OCI-LY1 (cell line): ENCODE results near the gene CCDC187.
A peak's percentile ranks its signal among the peaks of the same experiment; 100 is the strongest.

Source experiments
- H2AFZ ChIP-seq: fragments of 200-600 bp; sonication (generic), shearing (Covaris generic); 2 replicates; pipeline ENCODE4 v1.6.0; 2014; ENCODE audit warnings: antibody characterized with exemption, mild to moderate bottlenecking, low read length
- H3F3A ChIP-seq: fragments of 200-600 bp; sonication (generic), shearing (Covaris generic); 2 replicates; pipeline ENCODE4 v1.6.0; 2014; ENCODE audit warnings: mild to moderate bottlenecking, antibody characterized with exemption, low read length, moderate library complexity; ENCODE audit not compliant: insufficient read depth
- H3K27ac ChIP-seq: fragments of 200-600 bp; sonication (generic); 2 replicates; pipeline ENCODE4 v1.5.1; 2014; ENCODE audit warnings: low read length, mixed run types, mild to moderate bottlenecking, low read depth; ENCODE audit not compliant: poor library complexity, severe bottlenecking
- H3K27me3 ChIP-seq: fragments of 200-600 bp; sonication (generic); 2 replicates; pipeline ENCODE4 v1.6.0; 2014; ENCODE audit warnings: antibody characterized with exemption, mild to moderate bottlenecking, low read length, moderate library complexity; ENCODE audit not compliant: insufficient read depth
- H3K36me3 ChIP-seq: fragments of 200-600 bp; sonication (generic); 2 replicates; pipeline ENCODE4 v1.6.1; 2014; ENCODE audit warnings: mild to moderate bottlenecking, antibody characterized with exemption, low read length, moderate library complexity, mixed read lengths; ENCODE audit not compliant: insufficient read depth
- H3K4me1 ChIP-seq: fragments of 200-600 bp; sonication (generic); 2 replicates; pipeline ENCODE4 v1.5.1; 2014; ENCODE audit warnings: mild to moderate bottlenecking, low read length, moderate library complexity; ENCODE audit not compliant: insufficient read depth, severe bottlenecking
- H3K4me2 ChIP-seq: fragments of 200-600 bp; sonication (generic), shearing (Covaris generic); 2 replicates; pipeline ENCODE4 v1.6.1; 2014; ENCODE audit warnings: low read length
- H3K4me3 ChIP-seq: fragments of 200-600 bp; sonication (generic); 2 replicates; pipeline ENCODE4 v1.5.1; 2014; ENCODE audit warnings: low read length, low read depth, mild to moderate bottlenecking, mixed read lengths; ENCODE audit not compliant: poor library complexity, severe bottlenecking
- H3K79me2 ChIP-seq: fragments of 200-600 bp; shearing (Covaris generic); 2 replicates; pipeline ENCODE4 v1.6.1; 2016; ENCODE audit warnings: mixed run types, low read length, mixed read lengths; ENCODE audit not compliant: insufficient read depth
- H3K9ac ChIP-seq: fragments of 200-600 bp; sonication (generic), shearing (Covaris generic); 2 replicates; pipeline ENCODE4 v1.6.1; 2014; ENCODE audit warnings: mild to moderate bottlenecking, low read length, mixed read lengths
- H3K9me2 ChIP-seq: fragments of 200-600 bp; sonication (generic), shearing (Covaris generic); 2 replicates; pipeline ENCODE4 v1.6.1; 2014; ENCODE audit warnings: low read depth, mild to moderate bottlenecking, low read length, mixed read lengths
- H3K9me3 ChIP-seq: fragments of 200-600 bp; shearing (Covaris generic); 2 replicates; pipeline ENCODE4 v1.6.1; 2014; ENCODE audit warnings: low read length, mixed read lengths
- H4K20me1 ChIP-seq: fragments of 200-600 bp; sonication (generic), shearing (Covaris generic); 2 replicates; pipeline ENCODE4 v1.6.0; 2016; ENCODE audit warnings: mild to moderate bottlenecking, low read length; ENCODE audit not compliant: insufficient read depth
- EZH2 ChIP-seq: fragments of 200-600 bp; sonication (generic), shearing (Covaris generic); IDR thresholded peaks from 2 replicates; pipeline ENCODE4 v1.8.0; 2017; ENCODE audit warnings: borderline replicate concordance, mixed run types, mild to moderate bottlenecking, antibody characterized with exemption, low read length, moderate library complexity, mixed read lengths
- TF ChIP-seq, protein P1 (sequence below): fragments of 200-600 bp; sonication (generic), shearing (Covaris generic); IDR thresholded peaks from 2 replicates; pipeline ENCODE4 v1.5.1; 2017; ENCODE audit warnings: mild to moderate bottlenecking, antibody characterized with exemption, low read length, moderate library complexity, mixed read lengths

Gene CCDC187

GRCh38 chr9:136225748-136226679 lies 77.9 kb downstream of the CCDC187 start:
- H3K4me3 ChIP-seq: peak overlapping the region; percentile 58
- no peaks in the 10 kb centered on the region for H4K20me1 ChIP-seq
- no peak overlapping the region for H2AFZ ChIP-seq
- H3K4me2 ChIP-seq: peak overlapping the region; percentile 76
- peak overlapping the region; percentile 99 for H3K27ac ChIP-seq
- H3K27me3 ChIP-seq: no peaks in the 10 kb centered on the region
- peak overlapping the region; percentile 78 for H3K9ac ChIP-seq
- H3K36me3 ChIP-seq: peaks cover 46% of the 10 kb centered on the region
- H3K9me2 ChIP-seq: no peaks in the 10 kb centered on the region
- peaks cover 79% of the 10 kb centered on the region for H3K4me1 ChIP-seq
- peaks cover 7% of the 10 kb centered on the region; the same call in 1 of the 2 replicates for H3F3A ChIP-seq
- TF ChIP-seq EZH2: no peak
- TF ChIP-seq, protein P1, sequence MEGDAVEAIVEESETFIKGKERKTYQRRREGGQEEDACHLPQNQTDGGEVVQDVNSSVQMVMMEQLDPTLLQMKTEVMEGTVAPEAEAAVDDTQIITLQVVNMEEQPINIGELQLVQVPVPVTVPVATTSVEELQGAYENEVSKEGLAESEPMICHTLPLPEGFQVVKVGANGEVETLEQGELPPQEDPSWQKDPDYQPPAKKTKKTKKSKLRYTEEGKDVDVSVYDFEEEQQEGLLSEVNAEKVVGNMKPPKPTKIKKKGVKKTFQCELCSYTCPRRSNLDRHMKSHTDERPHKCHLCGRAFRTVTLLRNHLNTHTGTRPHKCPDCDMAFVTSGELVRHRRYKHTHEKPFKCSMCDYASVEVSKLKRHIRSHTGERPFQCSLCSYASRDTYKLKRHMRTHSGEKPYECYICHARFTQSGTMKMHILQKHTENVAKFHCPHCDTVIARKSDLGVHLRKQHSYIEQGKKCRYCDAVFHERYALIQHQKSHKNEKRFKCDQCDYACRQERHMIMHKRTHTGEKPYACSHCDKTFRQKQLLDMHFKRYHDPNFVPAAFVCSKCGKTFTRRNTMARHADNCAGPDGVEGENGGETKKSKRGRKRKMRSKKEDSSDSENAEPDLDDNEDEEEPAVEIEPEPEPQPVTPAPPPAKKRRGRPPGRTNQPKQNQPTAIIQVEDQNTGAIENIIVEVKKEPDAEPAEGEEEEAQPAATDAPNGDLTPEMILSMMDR: peak; percentile 98
- peaks cover 3% of the 10 kb centered on the region; the same call in 1 of the 2 replicates for H3K79me2 ChIP-seq
- H3K9me3 ChIP-seq: no peaks in the 10 kb centered on the region

- H3K9ac ChIP-seq: peak overlapping the region; percentile 78
- H4K20me1 ChIP-seq: no peaks in the 10 kb centered on the region
- peaks cover 7% of the 10 kb centered on the region; the same call in 1 of the 2 replicates for H3F3A ChIP-seq
- peaks cover 45% of the 10 kb centered on the region; the same call in 1 of the 2 replicates for H3K36me3 ChIP-seq
- peak overlapping the region; percentile 76 for H3K4me2 ChIP-seq
- no peaks in the 10 kb centered on the region for H3K27me3 ChIP-seq
- H3K4me1 ChIP-seq: peaks cover 85% of the 10 kb centered on the region
- no peak overlapping the region for H2AFZ ChIP-seq
- no peaks in the 10 kb centered on the region for H3K9me3 ChIP-seq
- H3K9me2 ChIP-seq: no peaks in the 10 kb centered on the region
- H3K27ac ChIP-seq: peak overlapping the region; percentile 99
- TF ChIP-seq EZH2: no peak
- TF ChIP-seq, protein P1: no peak
- peaks cover under 1% of the 10 kb centered on the region; the same call in 1 of the 2 replicates for H3K79me2 ChIP-seq
- H3K4me3 ChIP-seq: peak overlapping the region; percentile 58
Measured at GRCh38 chr9:136225366-136225747, 78.5 kb downstream of the CCDC187 start.

DNA sequence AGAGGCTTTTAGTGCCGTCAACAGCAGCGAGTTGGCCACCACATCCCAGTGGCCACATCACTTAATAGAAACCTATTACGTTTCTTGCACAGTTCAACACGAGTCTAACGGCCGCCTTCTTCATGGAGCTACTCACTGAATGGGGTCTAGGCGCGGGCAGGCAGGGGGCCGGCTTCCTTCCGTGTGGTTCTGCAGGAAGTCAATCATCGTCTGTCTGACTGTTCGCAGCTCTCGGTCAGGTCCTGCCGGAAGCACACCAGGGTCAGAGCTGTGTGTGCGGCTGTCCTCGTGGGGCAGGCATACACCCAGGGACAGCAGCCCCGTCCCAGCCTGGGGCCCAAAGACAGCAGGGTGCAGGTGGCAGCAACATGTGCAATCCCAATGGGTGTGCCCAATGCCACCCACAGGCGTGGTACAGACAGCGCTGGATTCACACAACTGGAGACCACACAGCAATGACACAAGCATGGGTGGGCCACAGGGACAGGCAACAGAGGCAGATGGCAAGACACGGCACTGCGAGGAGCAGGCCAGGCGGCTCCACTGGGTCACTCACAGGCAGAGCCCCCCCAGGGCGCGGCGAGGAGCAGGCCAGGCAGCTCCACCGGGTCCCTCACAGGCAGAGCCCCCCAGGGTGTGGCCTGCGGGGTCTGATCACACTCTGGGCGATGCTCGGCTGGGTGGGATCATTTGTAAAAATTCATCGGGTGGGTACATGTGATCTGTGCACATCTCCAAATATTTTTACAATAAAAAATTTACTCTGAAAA lies 79.8 kb downstream of the CCDC187 start:
- Histone ChIP-seq H3K9me3 (no peaks in the 10 kb centered on the region), H3K27me3 (no peaks in the 10 kb centered on the region), H3F3A (peaks cover 7% of the 10 kb centered on the region; the same call in 1 of the 2 replicates), H3K4me1 (peaks cover 83% of the 10 kb centered on the region), H3K9ac (peak overlapping the region; percentile 78), H3K36me3 (peaks cover 56% of the 10 kb centered on the region; the same call in 1 of the 2 replicates), H3K4me3 (peak overlapping the region; percentile 58), H3K4me2 (peak overlapping the region; percentile 76), H3K9me2 (no peaks in the 10 kb centered on the region), H3K27ac (peak overlapping the region; percentile 99), H3K79me2 (no peaks in the 10 kb centered on the region; the same call in 1 of the 2 replicates), H4K20me1 (no peaks in the 10 kb centered on the region), H2AFZ (no peak overlapping the region)
- TF ChIP-seq, protein P1: no peak
- TF ChIP-seq EZH2: no peak
